Adipocyte (in vitro differentiated cells): ENCODE data around the gene NCOA1.
"Not testable (repeated sequence)": the region's sequence is repeated elsewhere in the genome, so short reads cannot be mapped to it uniquely, and the experiment has no call there.

Experiments
- DNase-seq: peaks from one replicate; pipeline ENCODE4 v3.0.0-alpha.2; 2015; ENCODE audit warnings: low read depth
- H3K27me3 ChIP-seq: replicated peaks from 2 replicates; pipeline ENCODE4 v1.7.0; 2013; ENCODE audit warnings: mild to moderate bottlenecking, low read length, moderate library complexity; ENCODE audit not compliant: control insufficient read depth, insufficient read depth
- H3K36me3 ChIP-seq: 2 replicates; pipeline ENCODE4 v1.7.0; 2013; ENCODE audit warnings: low read length, mild to moderate bottlenecking, moderate library complexity; ENCODE audit not compliant: control insufficient read depth, insufficient read depth, severe bottlenecking
- H3K4me1 ChIP-seq: 2 replicates; pipeline ENCODE4 v1.7.0; 2013; ENCODE audit warnings: mild to moderate bottlenecking, low read length, moderate library complexity; ENCODE audit not compliant: control insufficient read depth, insufficient read depth
- H3K4me3 ChIP-seq: 2 replicates; pipeline ENCODE4 v1.7.0; 2013; ENCODE audit warnings: mild to moderate bottlenecking, low read length, moderate library complexity
- H3K9ac ChIP-seq: 2 replicates; pipeline ENCODE4 v1.7.0; 2013; ENCODE audit warnings: mild to moderate bottlenecking, low read length, moderate library complexity
- H3K9me3 ChIP-seq: 2 replicates; pipeline ENCODE4 v1.7.0; 2013; ENCODE audit warnings: mild to moderate bottlenecking, low read length, moderate library complexity; ENCODE audit not compliant: control insufficient read depth

The NCOA1 gene

DNA sequence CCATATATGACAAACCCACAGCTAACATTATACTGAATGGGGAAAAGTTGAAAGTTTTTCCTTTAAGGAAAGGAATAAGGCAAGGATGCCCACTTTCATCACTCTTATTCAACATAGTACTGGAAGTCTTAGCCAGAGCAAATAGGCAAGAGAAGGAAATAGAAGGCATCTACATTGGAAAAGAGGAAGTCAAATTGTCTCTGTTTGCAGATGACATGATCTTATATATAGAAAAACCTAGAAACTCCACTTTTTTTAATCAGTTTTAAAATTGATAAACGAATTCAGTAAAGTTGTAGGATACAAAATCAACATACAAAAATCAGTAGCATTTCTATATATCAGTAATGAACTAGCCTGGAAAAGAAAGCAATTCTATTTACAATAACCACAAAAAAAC lies 90.9 kb downstream of the NCOA1 start:
- not testable (repeated sequence) for H3K27me3 ChIP-seq, H3K9ac ChIP-seq, H3K9me3 ChIP-seq, H3K36me3 ChIP-seq, H3K4me3 ChIP-seq, DNase-seq
- peaks cover 10% of the 10 kb centered on the region for H3K4me1 ChIP-seq

DNA sequence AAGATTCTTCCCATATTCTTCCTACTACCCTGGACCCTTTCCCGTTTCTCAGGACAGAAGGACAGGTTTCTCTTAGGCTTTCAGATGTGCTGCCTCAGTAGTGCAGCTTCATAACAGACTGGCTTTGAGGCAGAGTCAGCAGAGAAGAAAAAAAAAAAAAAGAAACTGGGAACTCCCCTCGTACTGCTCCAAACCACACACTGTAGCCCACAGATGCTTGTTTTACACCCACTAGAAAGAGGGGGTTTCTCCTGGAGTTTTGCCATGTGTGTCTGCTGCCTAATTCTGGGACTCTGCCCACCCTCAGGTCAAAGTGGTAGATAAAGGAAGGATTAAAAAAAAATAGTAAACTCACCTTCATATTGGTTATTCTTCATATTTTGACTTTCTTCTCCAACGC lies 95.9 kb downstream of the NCOA1 start:
- DNase-seq, result no peak
- Histone ChIP-seq H3K27me3 (no peaks in the 10 kb centered on the region), H3K9me3 (no peaks in the 10 kb centered on the region), H3K4me1 (no peaks in the 10 kb centered on the region), H3K36me3 (peaks cover 4% of the 10 kb centered on the region), H3K4me3 (no peak overlapping the region), H3K9ac (no peak overlapping the region)

DNA sequence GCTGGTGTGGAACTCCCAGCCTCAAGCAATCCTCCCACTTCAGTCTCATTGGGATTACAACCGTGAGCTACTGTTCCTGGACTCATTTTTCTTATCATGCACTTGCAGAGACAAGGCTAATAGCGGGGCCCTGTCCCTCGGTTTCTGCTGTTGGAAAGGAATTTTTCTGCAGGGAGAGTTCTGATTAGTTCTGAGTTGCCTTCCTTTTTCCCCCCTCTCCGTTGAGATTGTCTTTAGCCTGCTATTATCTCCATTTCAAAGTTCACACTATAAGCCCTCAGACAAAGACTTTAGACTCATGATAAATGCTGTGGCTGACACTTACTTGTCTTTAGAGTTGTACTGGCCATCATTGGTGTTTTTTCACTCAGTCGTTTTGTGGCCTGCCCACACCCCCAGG lies 97.2 kb downstream of the NCOA1 start:
- H3K4me3 ChIP-seq, result no peak overlapping the region

DNA sequence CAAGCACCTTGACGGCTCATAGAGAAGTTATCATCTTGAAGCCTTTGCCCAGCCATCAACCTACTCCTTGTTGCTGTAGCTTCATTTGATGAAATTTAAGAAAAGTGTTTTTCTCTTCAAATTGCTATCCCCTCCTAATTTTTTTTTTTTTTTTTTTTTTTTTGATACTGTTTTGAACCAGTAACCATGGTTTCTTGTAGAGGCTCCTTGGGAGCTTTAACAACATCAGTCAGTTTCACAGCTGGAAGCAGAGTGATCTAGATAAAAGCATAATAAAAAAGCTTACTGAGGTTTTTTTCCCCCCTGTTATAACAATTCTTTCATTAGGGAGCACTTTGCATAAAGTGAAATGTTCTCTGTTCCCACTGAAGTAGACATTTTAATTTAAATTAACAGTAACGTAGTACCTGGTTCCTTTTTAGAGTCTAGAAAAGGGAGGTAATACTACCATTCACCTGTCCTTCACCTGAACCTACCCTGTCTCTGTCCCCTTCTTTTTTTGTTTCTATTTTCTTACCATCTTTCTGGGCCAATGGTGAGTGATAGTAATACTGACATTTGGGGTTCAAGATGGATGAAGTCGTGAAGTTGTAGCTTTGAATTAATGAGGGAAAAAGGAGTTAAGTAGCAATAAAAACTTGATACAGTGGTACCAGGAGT lies 101.5 kb downstream of the NCOA1 start:
- H3K4me3 ChIP-seq, result no peak overlapping the region
- peaks cover 4% of the 10 kb centered on the region for H3K36me3 ChIP-seq
- H3K27me3 ChIP-seq, result no peaks in the 10 kb centered on the region
- H3K4me1 ChIP-seq, result peaks cover 7% of the 10 kb centered on the region
- no peak for DNase-seq
- H3K9ac ChIP-seq, result no peak overlapping the region
- H3K9me3 ChIP-seq, result no peaks in the 10 kb centered on the region

More for the DNA sequence above, 97.2 kb downstream of the NCOA1 start:
- peaks cover 4% of the 10 kb centered on the region for H3K36me3 ChIP-seq
- no peaks in the 10 kb centered on the region for H3K27me3 ChIP-seq
- no peak overlapping the region for H3K9ac ChIP-seq
- no peaks in the 10 kb centered on the region for H3K9me3 ChIP-seq
- DNase-seq, result no peak
- H3K4me1 ChIP-seq, result no peaks in the 10 kb centered on the region

DNA sequence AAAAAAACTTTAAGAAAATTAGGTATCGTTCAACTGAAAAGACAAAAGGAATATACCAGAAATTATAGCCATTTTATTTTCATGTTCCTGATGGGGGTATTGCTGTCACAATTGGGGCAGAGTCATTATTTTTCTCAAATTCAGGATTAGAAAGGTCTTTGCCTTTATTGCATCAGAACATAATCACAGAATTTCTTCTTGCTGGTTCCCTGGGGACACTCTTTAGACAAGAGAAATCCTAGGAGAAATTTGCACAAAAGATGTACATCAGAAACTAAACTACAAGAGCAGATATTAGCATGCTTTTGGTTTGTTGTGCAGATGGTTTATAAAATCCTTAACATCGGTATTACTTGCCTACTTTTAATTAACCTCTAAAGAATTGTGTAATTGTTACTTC lies 103.2 kb downstream of the NCOA1 start:
- H3K9me3 ChIP-seq, result no peaks in the 10 kb centered on the region
- no peak overlapping the region for H3K9ac ChIP-seq
- no peaks in the 10 kb centered on the region for H3K27me3 ChIP-seq
- H3K4me3 ChIP-seq, result no peak overlapping the region
- peak; percentile 51 for DNase-seq
- H3K36me3 ChIP-seq, result no peaks in the 10 kb centered on the region
- H3K4me1 ChIP-seq, result peaks cover 7% of the 10 kb centered on the region

DNA sequence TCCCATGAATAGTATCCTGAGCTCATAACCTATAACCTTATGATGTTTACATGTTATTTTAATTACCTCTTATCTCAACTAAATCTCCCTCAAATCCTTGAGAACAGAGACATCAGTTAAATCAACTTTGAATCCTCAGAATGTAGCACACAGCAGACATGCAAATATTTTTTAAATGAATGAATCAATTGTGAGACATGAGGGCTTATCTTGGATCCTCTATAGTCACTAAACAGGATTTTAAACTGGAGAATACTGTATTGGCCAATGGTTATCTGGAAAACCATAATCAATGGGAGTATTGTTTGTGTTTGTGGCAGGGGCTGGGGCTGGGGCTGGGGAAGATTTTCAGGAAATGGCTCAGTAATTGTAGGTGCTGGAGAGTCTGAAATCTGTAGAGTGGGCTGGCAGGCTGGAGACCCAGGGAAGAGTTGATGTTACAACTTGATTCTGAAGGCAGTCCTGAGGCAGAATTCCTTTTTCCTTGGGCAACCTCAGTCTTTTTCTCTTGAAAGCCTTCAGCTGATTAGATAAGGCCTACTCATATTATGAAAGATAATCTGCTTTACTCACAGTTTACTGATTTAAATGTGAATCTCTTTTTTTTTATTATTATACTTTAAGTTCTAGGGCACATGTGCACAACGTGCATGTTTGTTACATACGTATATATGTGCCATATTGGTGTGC lies 106.3 kb downstream of the NCOA1 start:
- Histone ChIP-seq H3K9ac (no peak overlapping the region), H3K4me1 (peaks cover 7% of the 10 kb centered on the region), H3K9me3 (no peaks in the 10 kb centered on the region), H3K27me3 (no peaks in the 10 kb centered on the region), H3K36me3 (no peaks in the 10 kb centered on the region), H3K4me3 (no peak overlapping the region)
- no peak for DNase-seq

DNA sequence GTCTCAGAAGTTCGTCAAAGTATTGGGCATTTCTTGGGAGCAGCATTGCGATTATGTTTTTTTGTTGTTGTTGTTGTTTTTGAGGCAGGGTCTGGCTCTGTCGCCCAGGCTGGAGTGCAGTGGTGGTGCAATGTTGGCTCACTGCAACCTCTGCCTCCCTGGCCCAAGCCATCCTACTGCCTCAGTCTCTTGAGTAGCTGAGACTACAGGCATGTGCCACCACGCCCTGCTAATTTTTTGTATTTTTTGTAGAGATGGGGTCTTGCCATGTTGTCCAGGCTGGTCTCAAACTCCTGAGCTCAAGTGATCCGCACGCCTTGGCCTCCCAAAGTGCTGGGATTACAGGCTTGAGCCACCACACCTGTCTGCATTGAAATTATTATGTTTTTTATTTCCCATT lies 109.1 kb downstream of the NCOA1 start:
- not testable (repeated sequence) for H3K27me3 ChIP-seq, H3K4me1 ChIP-seq, H3K36me3 ChIP-seq

DNA sequence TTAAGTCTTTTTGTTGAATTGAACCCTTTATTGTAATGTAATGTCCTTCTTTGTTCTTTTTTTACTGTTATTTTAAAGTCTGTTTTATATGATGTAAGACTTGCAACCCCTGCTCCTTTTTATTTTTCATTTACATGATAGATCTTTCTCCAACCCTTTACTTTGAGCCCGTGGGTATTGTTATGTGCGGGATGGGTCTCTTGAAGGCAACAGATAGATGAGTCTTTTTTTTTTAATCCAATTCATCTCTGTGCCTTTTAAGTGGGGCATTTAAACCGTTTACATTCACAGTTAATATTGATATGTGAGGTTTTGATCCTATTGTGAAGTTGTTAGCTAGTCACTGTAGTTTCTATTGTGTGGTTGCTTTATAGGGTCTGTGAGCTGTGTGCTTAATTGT lies 120.6 kb downstream of the NCOA1 start:
- H3K4me3 ChIP-seq, result no peak overlapping the region
- no peaks in the 10 kb centered on the region for H3K36me3 ChIP-seq
- no peak overlapping the region for H3K9ac ChIP-seq
- no peak for DNase-seq
- H3K27me3 ChIP-seq, result no peaks in the 10 kb centered on the region
- no peaks in the 10 kb centered on the region for H3K4me1 ChIP-seq
- peaks cover 5% of the 10 kb centered on the region for H3K9me3 ChIP-seq

More for the DNA sequence above, 109.1 kb downstream of the NCOA1 start:
- not testable (repeated sequence) for H3K9ac ChIP-seq, H3K9me3 ChIP-seq, DNase-seq, H3K4me3 ChIP-seq

DNA sequence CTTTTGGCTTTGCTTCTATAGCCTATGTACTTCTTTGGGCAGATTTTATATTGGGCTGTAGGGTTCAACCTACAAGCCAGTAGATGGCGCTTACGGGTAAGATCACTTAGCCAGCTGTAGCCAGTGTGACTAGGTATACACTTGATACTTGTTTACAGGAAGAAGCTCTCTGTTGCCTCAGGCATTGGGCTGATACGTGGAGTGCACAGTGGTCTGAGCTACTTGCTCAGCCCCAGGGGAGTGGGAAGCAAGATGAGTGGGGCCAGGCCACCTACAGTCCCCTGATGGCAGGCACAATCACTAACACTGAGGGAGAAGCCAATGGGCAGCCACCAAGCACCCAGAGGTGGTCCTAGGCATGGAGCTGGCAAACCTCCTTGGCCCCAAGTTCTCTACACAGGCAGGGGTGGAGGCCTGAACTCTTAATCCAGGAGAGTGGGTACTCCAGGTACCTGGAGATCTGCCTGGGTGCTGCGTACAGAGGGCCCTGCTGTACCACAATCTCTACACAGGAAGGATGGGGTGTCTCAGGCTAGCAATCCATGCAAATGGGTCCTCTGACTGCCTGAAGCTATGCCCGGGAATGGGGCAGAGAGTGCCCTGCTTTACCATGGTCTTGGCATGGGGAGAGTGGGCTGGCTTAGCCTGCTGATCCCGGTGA lies 122.2 kb downstream of the NCOA1 start:
- Histone ChIP-seq H3K9me3 (peaks cover 5% of the 10 kb centered on the region), H3K4me3 (no peak overlapping the region), H3K27me3 (no peaks in the 10 kb centered on the region), H3K36me3 (no peaks in the 10 kb centered on the region), H3K9ac (no peak overlapping the region), H3K4me1 (no peaks in the 10 kb centered on the region)
- no peak for DNase-seq

DNA sequence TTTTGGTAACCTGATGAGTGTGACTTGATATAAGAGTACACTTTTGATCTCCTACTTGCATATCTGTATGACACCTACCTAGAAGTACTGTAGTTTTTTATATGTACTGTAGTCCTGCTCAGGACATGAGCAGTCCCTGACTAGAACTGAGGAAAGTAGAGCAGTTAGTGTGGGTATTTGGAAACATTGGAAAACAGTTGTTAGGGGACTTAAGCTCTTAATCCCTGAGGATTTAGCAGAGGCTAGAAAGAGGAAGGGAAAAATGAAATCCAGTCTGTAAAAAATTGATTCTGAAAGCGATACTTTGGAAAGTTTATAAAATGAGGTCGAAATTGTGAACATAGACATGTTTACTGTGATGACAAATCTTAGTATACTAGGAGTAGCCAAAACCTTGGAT lies 125.6 kb downstream of the NCOA1 start:
- no peak for DNase-seq

DNA sequence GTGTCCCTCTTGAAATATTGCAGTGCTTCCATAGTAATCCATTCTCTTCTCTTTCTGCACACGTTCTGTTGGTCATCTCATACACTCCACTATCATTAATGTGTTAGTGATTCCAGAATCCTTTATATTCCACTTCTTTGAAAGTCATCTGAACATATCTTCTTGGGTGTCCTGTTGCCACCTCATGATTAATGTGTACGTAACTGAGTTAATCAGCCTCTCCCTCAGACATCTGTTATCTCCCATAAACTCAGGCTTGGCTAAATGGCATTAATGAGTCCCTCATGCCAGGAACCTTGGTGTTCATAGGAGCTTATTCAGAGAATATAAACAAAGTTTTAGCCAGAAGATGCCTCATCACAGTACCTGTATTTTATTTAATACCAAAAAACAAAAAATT lies 126.4 kb downstream of the NCOA1 start:
- no peaks in the 10 kb centered on the region for H3K36me3 ChIP-seq
- no peak for DNase-seq
- H3K4me3 ChIP-seq, result no peak overlapping the region

More for the DNA sequence above, 125.6 kb downstream of the NCOA1 start:
- H3K9me3 ChIP-seq, result peaks cover 5% of the 10 kb centered on the region
- H3K36me3 ChIP-seq, result no peaks in the 10 kb centered on the region
- H3K4me1 ChIP-seq, result no peaks in the 10 kb centered on the region
- no peak overlapping the region for H3K9ac ChIP-seq
- H3K4me3 ChIP-seq, result no peak overlapping the region
- H3K27me3 ChIP-seq, result no peaks in the 10 kb centered on the region

More for the DNA sequence above, 126.4 kb downstream of the NCOA1 start:
- H3K27me3 ChIP-seq, result no peaks in the 10 kb centered on the region
- peaks cover 2% of the 10 kb centered on the region for H3K9me3 ChIP-seq
- no peak overlapping the region for H3K9ac ChIP-seq
- no peaks in the 10 kb centered on the region for H3K4me1 ChIP-seq
